HFF-Myc (cell line): ENCODE data around the gene AKR1D1.

ENCODE experiments used
- DNase-seq: peaks from one replicate; pipeline ENCODE4 v3.0.0-alpha.2; 2011; ENCODE audit warnings: low read depth; ENCODE audit errors: extremely low read depth
- H3K4me3 ChIP-seq: replicated peaks from 2 replicates; pipeline ENCODE4 v1.5.1; 2011; ENCODE audit warnings: low read depth, mild to moderate bottlenecking, control low read depth, low read length
- CTCF ChIP-seq: IDR thresholded peaks from 2 replicates; pipeline ENCODE4 v1.5.1; 2012; ENCODE audit warnings: mild to moderate bottlenecking, low read depth, low read length, control low read depth; ENCODE audit errors: missing control alignments

Gene AKR1D1

GRCh38 chr7:138063400-138063799, 12.9 kb upstream of the AKR1D1 start:
- TF ChIP-seq CTCF: no peak
- H3K4me3 ChIP-seq: no peak overlapping the region
- DNase-seq: no peak

GRCh38 chr7:138064856-138065357, 11.4 kb upstream of the AKR1D1 start:
- no peak overlapping the region for H3K4me3 ChIP-seq
- DNase-seq: no peak
- TF ChIP-seq CTCF: no peak

- no peak overlapping the region for H3K4me3 ChIP-seq
- DNase-seq: no peak
- no peak for TF ChIP-seq CTCF
These were observed 10.4 kb upstream of the AKR1D1 start for GRCh38 chr7:138065827-138066226.

- no peak for TF ChIP-seq CTCF
- no peak overlapping the region for H3K4me3 ChIP-seq
- no peak for DNase-seq
These were observed 9.3 kb upstream of the AKR1D1 start for GRCh38 chr7:138066954-138067394.

GRCh38 chr7:138067774-138068173, 8.5 kb upstream of the AKR1D1 start:
- no peak overlapping the region for H3K4me3 ChIP-seq
- TF ChIP-seq CTCF: no peak
- no peak for DNase-seq

GRCh38 chr7:138070908-138071307, 5.4 kb upstream of the AKR1D1 start:
- DNase-seq: no peak
- TF ChIP-seq CTCF: no peak
- no peak overlapping the region for H3K4me3 ChIP-seq

- H3K4me3 ChIP-seq: no peak overlapping the region
- DNase-seq: no peak
- TF ChIP-seq CTCF: no peak
These were observed 3.5 kb upstream of the AKR1D1 start for GRCh38 chr7:138072726-138073125.
